HepG2 (cell line): ENCODE data around the gene GARIN3. TPM values are rescaled to one million over a fixed set of nuclear protein-coding genes. Genes with fewer than 3 reads are reported as not detected.

ENCODE experiments used
- ATAC-seq: fragments of 200-7000 bp; cut with Tn5 transposase; 3 replicates; pipeline ENCODE4 v1.9.1; 2020; ENCODE audit warnings: mild to moderate bottlenecking, moderate library complexity
- BruUV-seq: library from RNA; stranded (reverse); fragments of 400-500 nt; replicated peaks from 2 replicates; lab custom pipeline; 2021; lab: Mats Ljungman, UMichigan
- CTCF ChIA-PET: fragments of 300-600 bp; formaldehyde crosslinking; extraction: SDS; loops from one replicate; lab custom pipeline; 2021; ENCODE audit warnings: low total read pairs, inconsistent platforms, low intra/inter-chr PET ratio; lab: Yijun Ruan, JAX
- POLR2A ChIA-PET: fragments of 350-600 bp; sonication (Branson Sonifier 250); formaldehyde crosslinking; loops from one replicate; lab custom pipeline; 2020; ENCODE audit warnings: antibody characterized with exemption, inconsistent platforms; lab: Yijun Ruan, JAX
- DNase-seq: peaks from one replicate; pipeline ENCODE4 v3.0.0-alpha.2; 2015; ENCODE audit warnings: low spot score
- FAIRE-seq: peaks from 3 replicates; lab custom pipeline; 2011; peaks lifted over from hg19 to GRCh38; lab: Jason Lieb, UNC
- H2AFZ ChIP-seq: one replicate; pipeline ENCODE4 v1.6.1; 2011; ENCODE audit warnings: low read length, inconsistent platforms
- H3K27ac ChIP-seq: fragments of 300-600 bp; 3 replicates; pipeline ENCODE4 v1.8.0; 2011; ENCODE audit warnings: mixed run types, mild to moderate bottlenecking, mixed read lengths, low read length, inconsistent platforms; ENCODE audit not compliant: insufficient read depth; ENCODE audit errors: extremely low read length
- H3K27me3 ChIP-seq, 2 experiments: fragments of 200-600 bp in 1 of 2; 2 replicates in 1 of 2; 3 replicates in 1 of 2; pipeline versions ENCODE4 v1.6.0 to v1.8.0; 2011; ENCODE audit warnings: low read length in 2 of 2, mild to moderate bottlenecking in 2 of 2, moderate library complexity in 2 of 2, inconsistent platforms in 1 of 2; ENCODE audit not compliant: insufficient read depth in 2 of 2, control insufficient read depth in 1 of 2
- H3K36me3 ChIP-seq, 2 experiments: fragments of 200-600 bp in 1 of 2; replicated peaks in 1 of 2; 2 replicates in 1 of 2; 3 replicates in 1 of 2; pipeline versions ENCODE4 v1.5.1 to v1.8.0; 2011; ENCODE audit warnings: low read length in 2 of 2, inconsistent platforms in 1 of 2; ENCODE audit not compliant: insufficient read depth in 2 of 2, control insufficient read depth in 1 of 2
- H3K4me1 ChIP-seq: 2 replicates; pipeline ENCODE4 v1.5.1; 2012; ENCODE audit warnings: low read length, inconsistent platforms; ENCODE audit not compliant: insufficient read depth
- H3K4me2 ChIP-seq: 2 replicates; pipeline ENCODE4 v1.6.0; 2011; ENCODE audit warnings: low read depth, low read length, inconsistent platforms
- H3K4me3 ChIP-seq, 3 experiments: fragments of 200-600 bp in 1 of 3; sonication (generic), shearing (Covaris generic) in 1 of 3; replicated peaks in 1 of 3; 2 replicates each; pipeline ENCODE4 v1.5.1; 2011 to 2016; ENCODE audit warnings: low read length in 3 of 3, inconsistent platforms in 2 of 3, low read depth in 2 of 3, mild to moderate bottlenecking in 2 of 3, control low read depth in 1 of 3, mixed read lengths in 1 of 3; ENCODE audit not compliant: insufficient read depth in 1 of 3
- H3K79me2 ChIP-seq: one replicate; pipeline ENCODE4 v1.6.1; 2011; ENCODE audit warnings: low read length, inconsistent platforms; ENCODE audit not compliant: insufficient read depth
- H3K9ac ChIP-seq: 2 replicates; pipeline ENCODE4 v1.6.0; 2011; ENCODE audit warnings: mild to moderate bottlenecking, low read depth, low read length, inconsistent platforms; ENCODE audit not compliant: insufficient read depth
- H3K9me3 ChIP-seq: 2 replicates; pipeline ENCODE4 v1.5.1; 2012; ENCODE audit warnings: mild to moderate bottlenecking, low read length
- H4K20me1 ChIP-seq: 2 replicates; pipeline ENCODE4 v1.6.0; 2011; ENCODE audit warnings: inconsistent platforms, mild to moderate bottlenecking, low read length, moderate library complexity; ENCODE audit not compliant: insufficient read depth
- SATB2 ChIP-seq: sonication (generic); formaldehyde crosslinking; IDR thresholded peaks from 2 replicates; pipeline ENCODE4 v1.5.0; 2020; ENCODE audit warnings: missing genetic modification reagents
- ZBTB21 ChIP-seq: sonication (generic); formaldehyde crosslinking; IDR thresholded peaks from 2 replicates; pipeline ENCODE4 v1.4.0; 2020; ENCODE audit warnings: missing genetic modification reagents
- ZNF136 ChIP-seq: sonication (generic); formaldehyde crosslinking; IDR thresholded peaks from 2 replicates; pipeline ENCODE4 v1.8.1; 2022; ENCODE audit warnings: low read depth, mild to moderate bottlenecking, moderate library complexity, missing genetic modification reagents
- ZNF501 ChIP-seq: sonication (generic); formaldehyde crosslinking; IDR thresholded peaks from 2 replicates; pipeline ENCODE4 v1.5.1; 2020; ENCODE audit warnings: mild to moderate bottlenecking, moderate library complexity, missing genetic modification reagents
- in situ Hi-C: cut with HindIII; loops from 2 replicates; pipeline ENCODE4 v1.10.0; 2017; ENCODE audit warnings: low pct_unique_long_range_greater_than_20kb; ENCODE audit not compliant: extremely low pct_ligation_motif_present
- intact Hi-C: fragments of 100-400 bp; cut with micrococcal nuclease; formaldehyde crosslinking; loops from one replicate; pipeline ENCODE4 v1.10.0; 2022; ENCODE audit not compliant: unreplicated experiment
- polyA plus RNA-seq, 8 experiments: library from polyadenylated mRNA; depleted of rRNA in 3 of 8; stranded (reverse) in 7 of 8; unstranded in 1 of 8; fragments of >200 nt; fragmentation: Illumina TruSeq in 4 of 8; extraction: Trizol in 4 of 8; gene quantifications; 2 replicates each; pipeline versions ENCODE4 v1.2.1 to v1.2.3, GENCODE V29; 2011 to 2016; ENCODE audit warnings: low read depth in 4 of 8, missing spikeins in 1 of 8, mixed read lengths in 1 of 8; ENCODE audit not compliant: insufficient read depth in 1 of 8
- total RNA-seq, 5 experiments: library from RNA; depleted of rRNA; stranded (reverse); fragments of >200 nt; fragmentation: Illumina TruSeq; extraction: Trizol; gene quantifications; 2 replicates each; pipeline ENCODE4 v1.2.3, GENCODE V29; 2016; ENCODE audit warnings: low read depth in 1 of 5
- TF ChIP-seq, protein P1 (sequence below): sonication (generic); formaldehyde crosslinking; conservative IDR thresholded peaks from 2 replicates; pipeline ENCODE4 v1.8.1; 2023; ENCODE audit warnings: missing genetic modification reagents
- TF ChIP-seq, protein P2 (sequence below): sonication (generic); formaldehyde crosslinking; IDR thresholded peaks from 2 replicates; pipeline ENCODE4 v1.4.0; 2020; ENCODE audit warnings: missing genetic modification reagents, borderline replicate concordance

The GARIN3 gene
- total and polyA plus RNA-seq, 2 of the 13 experiments (the other 11 are each of a cell fraction or from before 2014, with no cell fraction given): not detected

DNA sequence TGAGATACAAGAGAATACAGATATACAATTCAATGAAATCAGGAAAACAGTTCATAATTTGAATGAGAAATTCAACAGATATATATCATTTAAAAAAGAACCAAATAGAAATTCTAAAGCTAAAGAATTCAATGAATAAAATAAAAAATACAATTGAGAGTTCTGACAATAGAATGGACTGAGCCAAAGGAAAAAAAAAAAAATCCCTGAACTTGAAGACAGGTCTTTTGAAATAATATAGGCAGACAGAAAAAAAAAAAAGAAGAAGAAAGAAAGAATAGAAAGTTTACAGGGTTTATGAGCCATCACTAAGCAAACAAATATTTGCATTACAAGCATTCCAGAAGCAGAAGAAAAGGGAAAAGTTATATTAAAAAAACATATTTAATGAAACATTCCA is 44.4 kb downstream of the GARIN3 start:
- Histone ChIP-seq H3K79me2 (no peaks in the 10 kb centered on the region), H3K27ac (no peak overlapping the region), H3K4me2 (no peak overlapping the region), H4K20me1 (no peaks in the 10 kb centered on the region), H3K4me1 (no peaks in the 10 kb centered on the region), H2AFZ (no peak overlapping the region), H3K9ac (no peak overlapping the region), H3K4me3 (no peak overlapping the region), H3K36me3 (no peaks in the 10 kb centered on the region), H3K9me3 (peaks cover 11% of the 10 kb centered on the region; the same call in 1 of the 2 replicates), H3K27me3 (no peaks in the 10 kb centered on the region)
- intact Hi-C loops: no loop called here
- in situ Hi-C loops: no loop called here
- ChIA-PET POLR2A (interaction anchor here (1.4 kb wide), 1 partner anchor 21 kb away, joined by 4 read pairs; the partner anchor contains the start of gene MED7), CTCF (no interaction called here)
- FAIRE-seq: no peak
- no peak for ATAC-seq
- no peak for DNase-seq
- TF ChIP-seq, protein P1, sequence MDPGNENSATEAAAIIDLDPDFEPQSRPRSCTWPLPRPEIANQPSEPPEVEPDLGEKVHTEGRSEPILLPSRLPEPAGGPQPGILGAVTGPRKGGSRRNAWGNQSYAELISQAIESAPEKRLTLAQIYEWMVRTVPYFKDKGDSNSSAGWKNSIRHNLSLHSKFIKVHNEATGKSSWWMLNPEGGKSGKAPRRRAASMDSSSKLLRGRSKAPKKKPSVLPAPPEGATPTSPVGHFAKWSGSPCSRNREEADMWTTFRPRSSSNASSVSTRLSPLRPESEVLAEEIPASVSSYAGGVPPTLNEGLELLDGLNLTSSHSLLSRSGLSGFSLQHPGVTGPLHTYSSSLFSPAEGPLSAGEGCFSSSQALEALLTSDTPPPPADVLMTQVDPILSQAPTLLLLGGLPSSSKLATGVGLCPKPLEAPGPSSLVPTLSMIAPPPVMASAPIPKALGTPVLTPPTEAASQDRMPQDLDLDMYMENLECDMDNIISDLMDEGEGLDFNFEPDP: no peak
- no peak for TF ChIP-seq ZNF501 (CRISPR knock-in tag)
- TF ChIP-seq SATB2 (CRISPR knock-in tag): no peak
- TF ChIP-seq ZBTB21 (CRISPR knock-in tag): no peak
- TF ChIP-seq, protein P2, sequence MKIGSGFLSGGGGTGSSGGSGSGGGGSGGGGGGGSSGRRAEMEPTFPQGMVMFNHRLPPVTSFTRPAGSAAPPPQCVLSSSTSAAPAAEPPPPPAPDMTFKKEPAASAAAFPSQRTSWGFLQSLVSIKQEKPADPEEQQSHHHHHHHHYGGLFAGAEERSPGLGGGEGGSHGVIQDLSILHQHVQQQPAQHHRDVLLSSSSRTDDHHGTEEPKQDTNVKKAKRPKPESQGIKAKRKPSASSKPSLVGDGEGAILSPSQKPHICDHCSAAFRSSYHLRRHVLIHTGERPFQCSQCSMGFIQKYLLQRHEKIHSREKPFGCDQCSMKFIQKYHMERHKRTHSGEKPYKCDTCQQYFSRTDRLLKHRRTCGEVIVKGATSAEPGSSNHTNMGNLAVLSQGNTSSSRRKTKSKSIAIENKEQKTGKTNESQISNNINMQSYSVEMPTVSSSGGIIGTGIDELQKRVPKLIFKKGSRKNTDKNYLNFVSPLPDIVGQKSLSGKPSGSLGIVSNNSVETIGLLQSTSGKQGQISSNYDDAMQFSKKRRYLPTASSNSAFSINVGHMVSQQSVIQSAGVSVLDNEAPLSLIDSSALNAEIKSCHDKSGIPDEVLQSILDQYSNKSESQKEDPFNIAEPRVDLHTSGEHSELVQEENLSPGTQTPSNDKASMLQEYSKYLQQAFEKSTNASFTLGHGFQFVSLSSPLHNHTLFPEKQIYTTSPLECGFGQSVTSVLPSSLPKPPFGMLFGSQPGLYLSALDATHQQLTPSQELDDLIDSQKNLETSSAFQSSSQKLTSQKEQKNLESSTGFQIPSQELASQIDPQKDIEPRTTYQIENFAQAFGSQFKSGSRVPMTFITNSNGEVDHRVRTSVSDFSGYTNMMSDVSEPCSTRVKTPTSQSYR (CRISPR knock-in tag): no peak
- no peak for TF ChIP-seq ZNF136 (CRISPR knock-in tag)
- BruUV-seq: no TSS peak
